CD4-positive, alpha-beta T cell treated with Interleukin-12 subunit alpha and Interleukin-12 subunit beta, for 1 hour (primary cell): Measurements from ENCODE around the gene PPP1R3A.

Experiments
- DNase-seq: peaks from one replicate; pipeline ENCODE4 v3.0.0-alpha.2; 2020

Gene PPP1R3A

GRCh38 chr7:113880559-113880958 lies 38.2 kb downstream of the PPP1R3A start:
- DNase-seq, result no peak

- no peak for DNase-seq
These were observed 40.3 kb downstream of the PPP1R3A start for GRCh38 chr7:113878394-113878992.

- no peak for DNase-seq
These were observed 43.6 kb downstream of the PPP1R3A start for GRCh38 chr7:113875224-113875623.

- DNase-seq, result no peak
These were observed 45.2 kb downstream of the PPP1R3A start for GRCh38 chr7:113873554-113874151.

- DNase-seq, result no peak
These were observed 45.8 kb downstream of the PPP1R3A start for GRCh38 chr7:113872981-113873380.

- DNase-seq, result no peak
These were observed 51.5 kb downstream of the PPP1R3A start for GRCh38 chr7:113867325-113867724.

GRCh38 chr7:113856010-113856409 lies 62.8 kb downstream of the PPP1R3A start:
- no peak for DNase-seq

- DNase-seq, result no peak
These were observed 77.9 kb downstream of the PPP1R3A start for GRCh38 chr7:113840954-113841353.

GRCh38 chr7:113835367-113835766 lies 83.4 kb downstream of the PPP1R3A start:
- DNase-seq, result no peak

- DNase-seq, result no peak
These were observed 86.5 kb downstream of the PPP1R3A start for GRCh38 chr7:113832196-113832745.

GRCh38 chr7:113831556-113831955 lies 87.3 kb downstream of the PPP1R3A start:
- DNase-seq, result no peak

- DNase-seq, result no peak
These were observed 90.2 kb downstream of the PPP1R3A start for GRCh38 chr7:113828581-113828980.
